CD8-positive, alpha-beta memory T cell (primary cell): ENCODE measurements around the gene ZBTB11. TPM values are rescaled to one million over a fixed set of nuclear protein-coding genes. Genes with fewer than 3 reads are reported as not detected.
"Not testable (repeated sequence)": the region's sequence is repeated elsewhere in the genome, so short reads cannot be mapped to it uniquely, and the experiment has no call there.

Experiments used
- CTCF ChIA-PET: fragments of 350-600 bp; sonication (Branson Sonifier 250); formaldehyde crosslinking; loops from one replicate; lab custom pipeline; 2021; ENCODE audit warnings: antibody characterized with exemption; lab: Charles Lee
- POLR2A ChIA-PET: fragments of 350-600 bp; sonication (Branson Sonifier 250); formaldehyde crosslinking; loops from one replicate; lab custom pipeline; 2021; ENCODE audit warnings: antibody characterized with exemption; lab: Charles Lee
- DNase-seq, 5 donors: peaks; one replicate each; pipeline versions ENCODE4 v3.0.0 to v3.0.0-alpha.2; 2020 to 2022; ENCODE audit warnings: mixed read lengths in 1 of 5
- H3K27ac ChIP-seq: one replicate; pipeline ENCODE4 v1.7.0; 2013; ENCODE audit warnings: low read depth, mild to moderate bottlenecking, low read length, moderate library complexity
- H3K27me3 ChIP-seq: 2 replicates; pipeline ENCODE4 v1.7.0; 2013; ENCODE audit warnings: low read length, mild to moderate bottlenecking; ENCODE audit not compliant: insufficient read depth, poor library complexity, severe bottlenecking
- H3K36me3 ChIP-seq: 2 replicates; pipeline ENCODE4 v1.7.0; 2013; ENCODE audit warnings: mild to moderate bottlenecking, low read length, moderate library complexity; ENCODE audit not compliant: insufficient read depth
- H3K4me1 ChIP-seq: 2 replicates; pipeline ENCODE4 v1.7.0; 2013; ENCODE audit warnings: mild to moderate bottlenecking, low read length, moderate library complexity; ENCODE audit not compliant: insufficient read depth
- H3K4me3 ChIP-seq: 2 replicates; pipeline ENCODE4 v1.7.0; 2013; ENCODE audit warnings: mild to moderate bottlenecking, low read length
- H3K9me3 ChIP-seq: 2 replicates; pipeline ENCODE4 v1.7.0; 2013; ENCODE audit warnings: mild to moderate bottlenecking, low read length
- H3K27ac Mint-ChIP-seq, 8 donors: one replicate each; pipeline ENCODE4 v1.8.0; 2020 to 2021; ENCODE audit warnings: mixed read lengths in 8 of 8, mild to moderate bottlenecking in 6 of 8, inconsistent platforms in 3 of 8, moderate library complexity in 3 of 8
- H3K27me3 Mint-ChIP-seq, 2 donors: one replicate each; pipeline ENCODE4 v1.8.0; 2020 to 2021; ENCODE audit warnings: mixed read lengths in 2 of 2, mild to moderate bottlenecking in 1 of 2, moderate library complexity in 1 of 2
- H3K36me3 Mint-ChIP-seq, 3 donors: one replicate each; pipeline ENCODE4 v1.8.0; 2020 to 2021; ENCODE audit warnings: mixed read lengths in 3 of 3, inconsistent platforms in 1 of 3, mild to moderate bottlenecking in 1 of 3
- H3K4me1 Mint-ChIP-seq, 3 donors: one replicate each; pipeline ENCODE4 v1.8.0; 2020 to 2021; ENCODE audit warnings: mixed read lengths in 3 of 3, inconsistent platforms in 1 of 3, mild to moderate bottlenecking in 1 of 3
- H3K4me3 Mint-ChIP-seq, 7 donors: one replicate each; pipeline ENCODE4 v1.8.0; 2020 to 2021; ENCODE audit warnings: mixed read lengths in 7 of 7, mild to moderate bottlenecking in 6 of 7, moderate library complexity in 4 of 7, inconsistent platforms in 2 of 7
- H3K9me3 Mint-ChIP-seq, 5 donors: one replicate each; pipeline ENCODE4 v1.8.0; 2020 to 2022; ENCODE audit warnings: mixed read lengths in 5 of 5, mild to moderate bottlenecking in 3 of 5, moderate library complexity in 2 of 5, inconsistent platforms in 1 of 5
- polyA plus RNA-seq: library from polyadenylated mRNA; unstranded; fragments of 300-500 nt; fragmentation: Illumina TruSeq; gene quantifications from one replicate; pipeline ENCODE4 v1.2.3, GENCODE V29; 2021
- total RNA-seq, 2 experiments: library from RNA; stranded (reverse); gene quantifications; one replicate each; pipeline ENCODE4 v1.2.3, GENCODE V29; 2021

Gene ZBTB11
- total and polyA plus RNA-seq, 3 experiments from 2014 or later = 14.5 to 29.7 (median 28.9) TPM

- Mint-ChIP-seq H3K4me3 (no peak overlapping the region), H3K9me3 (no peaks in the 10 kb centered on the region), H3K27ac (no peak overlapping the region), H3K4me1 (peaks cover 5% of the 10 kb centered on the region in 3 donors), H3K36me3 (no peaks in the 10 kb centered on the region), H3K27me3 (peaks cover 0 to 2% of the 10 kb centered on the region in 2 donors)
- H3K4me3 ChIP-seq = no peak overlapping the region
- DNase-seq = no peak
- ChIA-PET POLR2A (no interaction called here), CTCF (interaction anchor here (1.2 kb wide), 1 partner anchor 62 kb away, joined by 3 read pairs; the partner anchor contains the start of gene PCNP)
- H3K4me1 ChIP-seq = no peaks in the 10 kb centered on the region
- peak overlapping the region; percentile 79 for H3K27ac ChIP-seq
- no peaks in the 10 kb centered on the region for H3K36me3 ChIP-seq
- no peaks in the 10 kb centered on the region for H3K27me3 ChIP-seq
- no peaks in the 10 kb centered on the region for H3K9me3 ChIP-seq
These were observed 41.6 kb downstream of the ZBTB11 start for GRCh38 chr3:101635345-101635744.

- no peaks in the 10 kb centered on the region for H3K9me3 ChIP-seq
- H3K27ac Mint-ChIP-seq = peak overlapping the region in 1 of 8 donors; percentile 75
- H3K4me3 ChIP-seq = no peak overlapping the region
- peak overlapping the region; percentile 79 for H3K27ac ChIP-seq
- no peaks in the 10 kb centered on the region for H3K36me3 Mint-ChIP-seq
- no peaks in the 10 kb centered on the region for H3K27me3 ChIP-seq
- POLR2A ChIA-PET = no interaction called here
- H3K4me1 Mint-ChIP-seq = peaks cover 5% of the 10 kb centered on the region in 3 donors
- no peak for DNase-seq
- CTCF ChIA-PET = no interaction called here
- no peaks in the 10 kb centered on the region for H3K36me3 ChIP-seq
- no peak overlapping the region for H3K4me3 Mint-ChIP-seq
- no peaks in the 10 kb centered on the region for H3K9me3 Mint-ChIP-seq
- no peaks in the 10 kb centered on the region for H3K4me1 ChIP-seq
- peaks cover 0 to 2% of the 10 kb centered on the region in 2 donors for H3K27me3 Mint-ChIP-seq
These were observed 42.2 kb downstream of the ZBTB11 start for GRCh38 chr3:101634591-101635196.

- H3K4me1 Mint-ChIP-seq = peaks cover 5% of the 10 kb centered on the region in 3 donors
These were observed 43.7 kb downstream of the ZBTB11 start for GRCh38 chr3:101633186-101633585.

GRCh38 chr3:101632586-101632985 is 44.3 kb downstream of the ZBTB11 start:
- Histone ChIP-seq H3K9me3 (no peaks in the 10 kb centered on the region), H3K4me1 (no peaks in the 10 kb centered on the region), H3K27ac (peak overlapping the region; percentile 79), H3K36me3 (no peaks in the 10 kb centered on the region), H3K27me3 (no peaks in the 10 kb centered on the region), H3K4me3 (no peak overlapping the region)
- POLR2A ChIA-PET = no interaction called here
- Mint-ChIP-seq H3K9me3 (no peaks in the 10 kb centered on the region), H3K36me3 (no peaks in the 10 kb centered on the region), H3K4me3 (no peak overlapping the region), H3K27me3 (peaks cover 0 to 2% of the 10 kb centered on the region in 2 donors), H3K4me1 (peaks cover 5% of the 10 kb centered on the region in 3 donors), H3K27ac (no peak overlapping the region)
- DNase-seq = no peak
- CTCF ChIA-PET = no interaction called here

More at GRCh38 chr3:101633186-101633585, 43.7 kb downstream of the ZBTB11 start:
- H3K4me3 ChIP-seq = no peak overlapping the region
- H3K4me3 Mint-ChIP-seq = no peak overlapping the region
- no peaks in the 10 kb centered on the region for H3K9me3 ChIP-seq
- POLR2A ChIA-PET = no interaction called here
- no peaks in the 10 kb centered on the region for H3K36me3 Mint-ChIP-seq
- H3K27me3 Mint-ChIP-seq = peaks cover 0 to 2% of the 10 kb centered on the region in 2 donors
- H3K27ac Mint-ChIP-seq = no peak overlapping the region
- no peaks in the 10 kb centered on the region for H3K4me1 ChIP-seq
- no peaks in the 10 kb centered on the region for H3K36me3 ChIP-seq
- CTCF ChIA-PET = no interaction called here
- peak overlapping the region; percentile 79 for H3K27ac ChIP-seq
- no peaks in the 10 kb centered on the region for H3K27me3 ChIP-seq
- H3K9me3 Mint-ChIP-seq = no peaks in the 10 kb centered on the region
- no peak for DNase-seq

GRCh38 chr3:101631959-101632358 is 45.0 kb downstream of the ZBTB11 start:
- H3K4me1 Mint-ChIP-seq, H3K9me3 Mint-ChIP-seq, H3K4me3 ChIP-seq, H3K27me3 Mint-ChIP-seq, H3K9me3 ChIP-seq, H3K27me3 ChIP-seq, CTCF ChIA-PET, H3K4me1 ChIP-seq, H3K36me3 ChIP-seq, DNase-seq, H3K4me3 Mint-ChIP-seq, H3K36me3 Mint-ChIP-seq, POLR2A ChIA-PET: not testable (repeated sequence)
- peak overlapping the region in 2 of 8 donors; percentile 8 to 17 for H3K27ac Mint-ChIP-seq
- peak overlapping the region; percentile 79 for H3K27ac ChIP-seq

GRCh38 chr3:101631098-101631796 is 45.7 kb downstream of the ZBTB11 start:
- POLR2A ChIA-PET = no interaction called here
- no peaks in the 10 kb centered on the region for H3K9me3 Mint-ChIP-seq
- peaks cover 2% of the 10 kb centered on the region in 3 donors for H3K4me1 Mint-ChIP-seq
- Histone ChIP-seq H3K9me3 (no peaks in the 10 kb centered on the region), H3K4me1 (no peaks in the 10 kb centered on the region), H3K4me3 (no peak overlapping the region), H3K27ac (no peak overlapping the region), H3K36me3 (no peaks in the 10 kb centered on the region), H3K27me3 (no peaks in the 10 kb centered on the region)
- H3K27me3 Mint-ChIP-seq = peaks cover 0 to 2% of the 10 kb centered on the region in 2 donors
- H3K4me3 Mint-ChIP-seq = no peak overlapping the region
- no peak overlapping the region for H3K27ac Mint-ChIP-seq
- H3K36me3 Mint-ChIP-seq = no peaks in the 10 kb centered on the region
- CTCF ChIA-PET = interaction anchor here (1.1 kb wide), 1 partner anchor 9 kb away, joined by 3 read pairs; no protein-coding TSS in a partner anchor
- DNase-seq = no peak

GRCh38 chr3:101629219-101629618 is 47.7 kb downstream of the ZBTB11 start:
- H3K27me3 Mint-ChIP-seq = no peaks in the 10 kb centered on the region
- H3K9me3 Mint-ChIP-seq = no peaks in the 10 kb centered on the region
- H3K4me3 Mint-ChIP-seq = no peak overlapping the region

GRCh38 chr3:101625879-101626278 is 51.1 kb downstream of the ZBTB11 start:
- Mint-ChIP-seq H3K4me1 (no peaks in the 10 kb centered on the region), H3K36me3 (peaks cover 0 to 4% (median 3%) of the 10 kb centered on the region in 3 donors), H3K27ac (no peak overlapping the region), H3K27me3 (no peaks in the 10 kb centered on the region), H3K4me3 (no peak overlapping the region), H3K9me3 (no peaks in the 10 kb centered on the region)
- Histone ChIP-seq H3K4me1 (no peaks in the 10 kb centered on the region), H3K36me3 (no peaks in the 10 kb centered on the region), H3K27me3 (no peaks in the 10 kb centered on the region), H3K27ac (no peak overlapping the region), H3K9me3 (no peaks in the 10 kb centered on the region), H3K4me3 (no peak overlapping the region)
- no peak for DNase-seq
- CTCF ChIA-PET = no interaction called here
- POLR2A ChIA-PET = no interaction called here

More at GRCh38 chr3:101629219-101629618, 47.7 kb downstream of the ZBTB11 start:
- ChIA-PET POLR2A (no interaction called here), CTCF (no interaction called here)
- no peak overlapping the region for H3K27ac Mint-ChIP-seq
- no peaks in the 10 kb centered on the region for H3K4me1 Mint-ChIP-seq
- Histone ChIP-seq H3K27me3 (no peaks in the 10 kb centered on the region), H3K4me3 (no peak overlapping the region), H3K36me3 (no peaks in the 10 kb centered on the region), H3K27ac (no peak overlapping the region), H3K4me1 (no peaks in the 10 kb centered on the region), H3K9me3 (no peaks in the 10 kb centered on the region)
- peaks cover 0 to 3% (median 0%) of the 10 kb centered on the region in 3 donors for H3K36me3 Mint-ChIP-seq
- DNase-seq = no peak
